Keratinocyte (primary cell): ENCODE data around the gene MSS51. TPM values are rescaled to one million over a fixed set of nuclear protein-coding genes. Genes with fewer than 3 reads are reported as not detected.

Source experiments
- DNase-seq: peaks from one replicate; pipeline ENCODE4 v3.0.0-alpha.2; 2011; ENCODE audit warnings: low read depth, missing footprints, low spot score
- FAIRE-seq: peaks from 2 replicates; lab custom pipeline; 2011; peaks lifted over from hg19 to GRCh38; lab: Jason Lieb, UNC
- H2AFZ ChIP-seq: 2 replicates; pipeline ENCODE4 v1.6.0; 2012; ENCODE audit warnings: low read length, control low read depth, inconsistent platforms; ENCODE audit not compliant: control insufficient read depth
- H3K27ac ChIP-seq: 2 replicates; pipeline ENCODE4 v1.5.1; 2011; ENCODE audit warnings: low read length; ENCODE audit not compliant: control insufficient read depth, insufficient read depth
- H3K27me3 ChIP-seq: 3 replicates; pipeline ENCODE4 v1.6.0; 2011; ENCODE audit warnings: low read length; ENCODE audit not compliant: control insufficient read depth, insufficient read depth; ENCODE audit errors: extremely low read depth
- H3K36me3 ChIP-seq, 2 experiments: 2 replicates in 1 of 2; 3 replicates in 1 of 2; pipeline ENCODE4 v1.5.1; 2011; ENCODE audit warnings: low read length in 2 of 2, mild to moderate bottlenecking in 1 of 2; ENCODE audit not compliant: control insufficient read depth in 2 of 2, insufficient read depth in 2 of 2; ENCODE audit errors: extremely low read depth in 1 of 2
- H3K4me1 ChIP-seq: 3 replicates; pipeline ENCODE4 v1.5.1; 2011; ENCODE audit warnings: low read length; ENCODE audit not compliant: control insufficient read depth, insufficient read depth; ENCODE audit errors: extremely low read depth
- H3K4me2 ChIP-seq: 3 replicates; pipeline ENCODE4 v1.6.0; 2011; ENCODE audit warnings: low read depth, low read length; ENCODE audit not compliant: control insufficient read depth, insufficient read depth; ENCODE audit errors: extremely low read depth
- H3K4me3 ChIP-seq, 3 experiments: fragments of 200-600 bp in 1 of 3; sonication (generic) in 1 of 3; 2 replicates in 2 of 3; 3 replicates in 1 of 3; pipeline ENCODE4 v1.5.1; 2011 to 2016; ENCODE audit warnings: low read length in 3 of 3, mild to moderate bottlenecking in 3 of 3, control low read depth in 2 of 3, inconsistent platforms in 1 of 3, low read depth in 1 of 3, mixed read lengths in 1 of 3, mixed run types in 1 of 3, moderate library complexity in 1 of 3; ENCODE audit not compliant: control insufficient read depth in 2 of 3, insufficient read depth in 2 of 3; ENCODE audit errors: extremely low read depth in 1 of 3
- H3K79me2 ChIP-seq: 2 replicates; pipeline ENCODE4 v1.6.0; 2012; ENCODE audit warnings: low read length; ENCODE audit not compliant: control insufficient read depth, insufficient read depth
- H3K9ac ChIP-seq: 3 replicates; pipeline ENCODE4 v1.6.0; 2011; ENCODE audit warnings: low read length; ENCODE audit not compliant: control insufficient read depth, insufficient read depth; ENCODE audit errors: extremely low read depth
- H3K9me1 ChIP-seq: 3 replicates; pipeline ENCODE4 v1.6.0; 2011; ENCODE audit warnings: low read length; ENCODE audit not compliant: control insufficient read depth, insufficient read depth; ENCODE audit errors: extremely low read depth
- H3K9me3 ChIP-seq: 2 replicates; pipeline ENCODE4 v1.5.1; 2012; ENCODE audit warnings: low read depth, low read length; ENCODE audit not compliant: control insufficient read depth
- H4K20me1 ChIP-seq: 3 replicates; pipeline ENCODE4 v1.6.0; 2011; ENCODE audit warnings: low read length; ENCODE audit not compliant: control insufficient read depth, insufficient read depth; ENCODE audit errors: extremely low read depth
- EZH2 ChIP-seq: IDR thresholded peaks from one replicate; pipeline ENCODE4 v1.6.1; 2012; ENCODE audit warnings: inconsistent platforms, mild to moderate bottlenecking, low read length, moderate library complexity
- dilution Hi-C: fragments of 300-500 bp; cut with MboI; formaldehyde crosslinking; loops from one replicate; pipeline ENCODE4 v1.7.0; 2020; ENCODE audit warnings: low sequenced_read_pairs; ENCODE audit not compliant: extremely low pct_ligation_motif_present
- polyA plus RNA-seq, 5 experiments: library from polyadenylated mRNA; depleted of rRNA in 3 of 5; stranded (reverse) in 3 of 5; stranded (forward) in 1 of 5; unstranded in 1 of 5; fragments of >200 nt; gene quantifications; 1 replicate in 1 of 5; 2 replicates in 3 of 5; 3 replicates in 1 of 5; pipeline versions ENCODE4 v1.2.1 to v1.2.3, GENCODE V29; 2011 to 2012; ENCODE audit warnings: missing spikeins in 2 of 5, low read depth in 1 of 5, low replicate concordance in 1 of 5
- TF ChIP-seq, protein P1 (sequence below), 3 experiments: IDR thresholded peaks in 1 of 3; conservative IDR thresholded peaks in 1 of 3; optimal IDR thresholded peaks in 1 of 3; 2 replicates in 2 of 3; 3 replicates in 1 of 3; pipeline versions ENCODE3 to v1.5.1; 2011; ENCODE audit warnings: low read length in 3 of 3, mild to moderate bottlenecking in 3 of 3, moderate library complexity in 2 of 3, control low read depth in 1 of 3, inconsistent platforms in 1 of 3; ENCODE audit not compliant: insufficient read depth in 2 of 3; ENCODE audit errors: extremely low read depth in 1 of 3

Gene MSS51
- polyA plus RNA-seq, 1 donor (not counting 4 experiments of a cell fraction or from before 2014, with no cell fraction given), result 1.3 TPM

DNA sequence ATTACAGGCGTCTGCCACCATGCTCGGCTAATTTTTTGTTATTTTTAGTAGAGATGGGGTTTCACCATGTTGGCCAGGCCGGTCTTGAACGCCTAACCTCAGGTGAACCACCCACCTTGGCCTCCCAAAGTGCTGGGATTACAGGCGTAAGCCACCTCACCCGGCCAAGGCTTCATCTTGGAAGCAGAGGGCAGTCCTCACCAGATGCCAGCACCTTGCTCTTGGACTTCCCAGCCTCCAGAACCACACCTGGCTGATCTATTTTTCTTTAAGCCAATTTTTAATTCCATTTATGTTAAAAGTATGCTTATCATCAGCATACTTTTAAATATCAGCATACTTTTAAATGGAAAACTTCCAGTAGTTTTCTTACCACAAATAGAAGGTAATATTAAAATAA lies 31.7 kb downstream of the MSS51 start:
- Histone ChIP-seq H3K36me3 (peaks cover 10 to 27% of the 10 kb centered on the region in 2 experiments), H3K27me3 (no peaks in the 10 kb centered on the region), H4K20me1 (peaks cover 8% of the 10 kb centered on the region)

GRCh38 chr10:73399063-73399462 lies 34.3 kb downstream of the MSS51 start:
- dilution Hi-C loops, result loop anchor here (25.0 kb wide), 1 partner anchor 137 kb away; the partner anchor contains the start of gene MRPS16

More for the DNA sequence above, 31.7 kb downstream of the MSS51 start:
- no peak for DNase-seq
- no peak for TF ChIP-seq EZH2
- TF ChIP-seq, protein P1, sequence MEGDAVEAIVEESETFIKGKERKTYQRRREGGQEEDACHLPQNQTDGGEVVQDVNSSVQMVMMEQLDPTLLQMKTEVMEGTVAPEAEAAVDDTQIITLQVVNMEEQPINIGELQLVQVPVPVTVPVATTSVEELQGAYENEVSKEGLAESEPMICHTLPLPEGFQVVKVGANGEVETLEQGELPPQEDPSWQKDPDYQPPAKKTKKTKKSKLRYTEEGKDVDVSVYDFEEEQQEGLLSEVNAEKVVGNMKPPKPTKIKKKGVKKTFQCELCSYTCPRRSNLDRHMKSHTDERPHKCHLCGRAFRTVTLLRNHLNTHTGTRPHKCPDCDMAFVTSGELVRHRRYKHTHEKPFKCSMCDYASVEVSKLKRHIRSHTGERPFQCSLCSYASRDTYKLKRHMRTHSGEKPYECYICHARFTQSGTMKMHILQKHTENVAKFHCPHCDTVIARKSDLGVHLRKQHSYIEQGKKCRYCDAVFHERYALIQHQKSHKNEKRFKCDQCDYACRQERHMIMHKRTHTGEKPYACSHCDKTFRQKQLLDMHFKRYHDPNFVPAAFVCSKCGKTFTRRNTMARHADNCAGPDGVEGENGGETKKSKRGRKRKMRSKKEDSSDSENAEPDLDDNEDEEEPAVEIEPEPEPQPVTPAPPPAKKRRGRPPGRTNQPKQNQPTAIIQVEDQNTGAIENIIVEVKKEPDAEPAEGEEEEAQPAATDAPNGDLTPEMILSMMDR (optimal IDR thresholded peaks at IDR 0.05 in 1 of 3, IDR thresholded peaks at IDR 0.05 in 1 of 3, conservative IDR thresholded peaks at IDR 0.05 in 1 of 3; ENCODE audit: extremely low read depth in 1 of 3, insufficient read depth in 2 of 3, low read length in 3 of 3), result no peak
- no peaks in the 10 kb centered on the region for H3K4me1 ChIP-seq
- H3K4me3 ChIP-seq, result no peak overlapping the region
- no peak for FAIRE-seq
- no peak overlapping the region for H3K4me2 ChIP-seq
- dilution Hi-C loops, result no loop called here
- H2AFZ ChIP-seq, result no peak overlapping the region
- H3K9ac ChIP-seq, result no peak overlapping the region
- H3K79me2 ChIP-seq, result peaks cover 70% of the 10 kb centered on the region
- H3K27ac ChIP-seq, result no peak overlapping the region
- H3K9me3 ChIP-seq, result no peaks in the 10 kb centered on the region
- H3K9me1 ChIP-seq, result peaks cover under 1% of the 10 kb centered on the region

More at GRCh38 chr10:73399063-73399462, 34.3 kb downstream of the MSS51 start:
- no peaks in the 10 kb centered on the region for H3K27me3 ChIP-seq
- no peak overlapping the region for H2AFZ ChIP-seq
- peaks cover 15 to 37% of the 10 kb centered on the region in 2 experiments for H3K36me3 ChIP-seq
- no peak overlapping the region for H3K27ac ChIP-seq
- H3K9ac ChIP-seq, result no peak overlapping the region
- no peak overlapping the region for H3K4me3 ChIP-seq
- no peaks in the 10 kb centered on the region for H3K9me1 ChIP-seq
- H3K4me2 ChIP-seq, result no peak overlapping the region
- FAIRE-seq (no peak), DNase-seq (no peak)
- peaks cover 49% of the 10 kb centered on the region for H3K79me2 ChIP-seq
- no peak for TF ChIP-seq EZH2
- TF ChIP-seq, protein P1 (optimal IDR thresholded peaks at IDR 0.05 in 1 of 3, IDR thresholded peaks at IDR 0.05 in 1 of 3, conservative IDR thresholded peaks at IDR 0.05 in 1 of 3; ENCODE audit: extremely low read depth in 1 of 3, insufficient read depth in 2 of 3, low read length in 3 of 3), result no peak
- peaks cover 5% of the 10 kb centered on the region for H4K20me1 ChIP-seq
- H3K4me1 ChIP-seq, result no peaks in the 10 kb centered on the region
- no peaks in the 10 kb centered on the region for H3K9me3 ChIP-seq
